Measurements from ENCODE around the gene TMEM150C. TPM values are rescaled to one million over a fixed set of nuclear protein-coding genes. Genes with fewer than 3 reads are reported as not detected.
A peak's percentile ranks its signal among the peaks of the same experiment; 100 is the strongest.

Gene TMEM150C
- total RNA-seq, 2 experiments from 2014 or later, result not detected

GRCh38 chr4:82569076-82569475 lies 7.3 kb upstream of the TMEM150C start:
- no peaks in the 10 kb centered on the region for H3K9me3 Mint-ChIP-seq
- no peaks in the 10 kb centered on the region for H3K36me3 Mint-ChIP-seq (ENCODE audit: low read depth)
- Histone ChIP-seq H3K36me3 (ENCODE audit: insufficient read depth, low read length) (no peaks in the 10 kb centered on the region), H3K27ac (ENCODE audit: low read depth in 1 of 2, low read length in 2 of 2) (no peak overlapping the region), H3K4me3 (ENCODE audit: low read length) (no peak overlapping the region), H3K9me3 (ENCODE audit: control insufficient read depth in 1 of 2, insufficient read depth in 1 of 2, low read length in 2 of 2) (peaks cover 0 to 4% of the 10 kb centered on the region in 2 experiments), H3K4me1 (ENCODE audit: insufficient read depth, low read length) (no peaks in the 10 kb centered on the region), H3K27me3 (ENCODE audit: control insufficient read depth in 1 of 2, insufficient read depth in 2 of 2, low read length in 2 of 2) (peaks cover 0 to 9% of the 10 kb centered on the region in 2 experiments)
- H3K27ac Mint-ChIP-seq, result no peak overlapping the region
- CTCF ChIA-PET, result no interaction called here
- intact Hi-C loops (cut with DNase I, micrococcal nuclease), result no loop called here
- POLR2A ChIA-PET, result no interaction called here
- no peak for TF ChIP-seq CTCF (IDR thresholded peaks at IDR 0.05)
- no peak overlapping the region for H3K4me3 Mint-ChIP-seq
- peaks cover 35% of the 10 kb centered on the region for H3K27me3 Mint-ChIP-seq
- DNase-seq (no peak), ATAC-seq (ENCODE audit: poor library complexity) (no peak)
- no peaks in the 10 kb centered on the region for H3K4me1 Mint-ChIP-seq (ENCODE audit: low read depth)

DNA sequence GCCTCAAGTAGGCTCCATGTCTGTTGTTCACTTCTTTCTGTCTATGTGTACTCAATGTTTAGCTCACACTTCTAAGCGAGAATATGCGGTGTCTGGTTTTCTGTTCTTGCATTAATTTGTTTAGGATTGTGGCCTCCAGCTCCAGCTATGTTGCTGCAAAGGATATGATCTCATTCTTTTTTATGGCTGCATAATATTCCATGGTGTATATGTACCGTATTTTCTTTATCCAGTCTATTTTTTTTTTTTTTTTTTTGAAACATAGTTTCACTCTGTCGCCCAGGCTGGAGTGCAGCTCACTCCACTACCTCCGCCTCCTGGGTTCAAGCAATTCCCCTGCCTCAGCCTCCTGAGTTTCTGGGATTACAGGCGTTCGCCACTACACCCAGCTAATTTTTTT lies 5.7 kb upstream of the TMEM150C start:
- Mint-ChIP-seq H3K27me3 (peaks cover 50% of the 10 kb centered on the region), H3K4me1 (ENCODE audit: low read depth) (peaks cover under 1% of the 10 kb centered on the region), H3K9me3 (no peaks in the 10 kb centered on the region), H3K27ac (no peak overlapping the region), H3K4me3 (no peak overlapping the region), H3K36me3 (ENCODE audit: low read depth) (no peaks in the 10 kb centered on the region)
- Histone ChIP-seq H3K27me3 (ENCODE audit: control insufficient read depth in 1 of 2, insufficient read depth in 2 of 2, low read length in 2 of 2) (peaks cover 8 to 21% of the 10 kb centered on the region in 2 experiments), H3K4me3 (ENCODE audit: low read length) (no peak overlapping the region), H3K9me3 (ENCODE audit: control insufficient read depth in 1 of 2, insufficient read depth in 1 of 2, low read length in 2 of 2) (peaks cover 0 to 5% of the 10 kb centered on the region in 2 experiments), H3K4me1 (ENCODE audit: insufficient read depth, low read length) (no peaks in the 10 kb centered on the region), H3K36me3 (ENCODE audit: insufficient read depth, low read length) (no peaks in the 10 kb centered on the region), H3K27ac (ENCODE audit: low read depth in 1 of 2, low read length in 2 of 2) (no peak overlapping the region)
- intact Hi-C loops (cut with DNase I, micrococcal nuclease), result no loop called here
- DNase-seq (no peak), ATAC-seq (ENCODE audit: poor library complexity) (no peak)
- POLR2A ChIA-PET, result no interaction called here
- TF ChIP-seq CTCF (IDR thresholded peaks at IDR 0.05), result no peak
- CTCF ChIA-PET, result no interaction called here

- peaks cover 78% of the 10 kb centered on the region for H3K27me3 Mint-ChIP-seq
- CTCF ChIA-PET, result no interaction called here
- H3K4me3 ChIP-seq (ENCODE audit: low read length), result no peak overlapping the region
These were observed 721 bp upstream of the TMEM150C start for GRCh38 chr4:82562564-82562854.

More at GRCh38 chr4:82562564-82562854, 721 bp upstream of the TMEM150C start:
- Histone ChIP-seq H3K36me3 (ENCODE audit: insufficient read depth, low read length) (no peaks in the 10 kb centered on the region), H3K9me3 (ENCODE audit: control insufficient read depth in 1 of 2, insufficient read depth in 1 of 2, low read length in 2 of 2) (peaks cover 0 to 4% of the 10 kb centered on the region in 2 experiments), H3K27ac (ENCODE audit: low read depth in 1 of 2, low read length in 2 of 2) (no peak overlapping the region), H3K27me3 (ENCODE audit: control insufficient read depth in 1 of 2, insufficient read depth in 2 of 2, low read length in 2 of 2) (peaks cover 26 to 52% of the 10 kb centered on the region in 2 experiments), H3K4me1 (ENCODE audit: insufficient read depth, low read length) (peaks cover 7% of the 10 kb centered on the region)
- no peak for TF ChIP-seq CTCF (IDR thresholded peaks at IDR 0.05)
- no peak overlapping the region for H3K27ac Mint-ChIP-seq
- intact Hi-C loops (cut with DNase I, micrococcal nuclease), result no loop called here
- no peaks in the 10 kb centered on the region for H3K9me3 Mint-ChIP-seq
- ATAC-seq (ENCODE audit: poor library complexity) (no peak), DNase-seq (no peak)
- peak overlapping the region; percentile 66 for H3K4me3 Mint-ChIP-seq
- POLR2A ChIA-PET, result no interaction called here
- no peaks in the 10 kb centered on the region for H3K36me3 Mint-ChIP-seq (ENCODE audit: low read depth)
- peaks cover 13% of the 10 kb centered on the region for H3K4me1 Mint-ChIP-seq (ENCODE audit: low read depth)

All from CD4-positive, alpha-beta T cell (primary cell).